ENCODE results near the gene MAP3K3.

Gene MAP3K3

DNA sequence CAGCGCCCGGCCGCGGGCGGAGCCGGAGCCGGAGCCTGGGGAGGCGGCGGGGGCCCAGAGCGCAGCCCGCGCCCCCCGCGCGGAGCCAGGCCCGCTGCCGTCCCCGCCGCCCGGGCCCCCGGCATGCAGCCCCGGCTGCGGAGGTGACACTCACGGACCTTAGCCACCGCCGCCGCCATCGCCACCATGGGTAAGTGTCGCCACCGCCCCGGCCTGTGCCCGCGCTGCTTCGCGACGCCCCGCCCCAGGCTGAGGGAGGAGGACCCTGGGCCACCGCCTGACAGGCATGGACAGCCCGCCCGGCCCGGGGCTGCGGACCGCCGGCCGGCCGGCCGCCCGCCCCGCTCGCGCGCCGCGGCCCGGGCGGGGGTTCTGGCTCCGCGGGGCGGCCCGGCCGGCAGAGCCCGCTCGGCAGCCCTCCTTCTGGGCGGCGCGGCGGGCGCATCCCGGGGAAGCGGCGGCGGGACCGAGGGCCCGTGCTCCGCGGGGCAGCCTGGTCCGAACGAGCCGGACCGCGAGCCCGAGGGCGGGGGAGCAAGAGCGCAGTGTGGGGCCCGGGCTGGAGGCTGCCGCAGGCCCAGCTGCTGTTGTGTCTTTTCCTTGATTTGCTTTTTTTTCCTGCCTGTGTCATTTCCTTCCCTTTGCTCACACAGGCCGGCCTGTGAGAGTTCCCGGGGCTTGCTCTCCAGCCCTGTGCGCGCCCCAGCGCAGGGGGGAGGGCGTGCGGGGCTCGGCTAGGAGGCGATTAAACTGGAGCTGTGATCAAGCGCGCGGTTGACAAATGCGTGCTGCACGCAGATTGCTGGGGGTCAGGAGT lies 565 bp downstream of the MAP3K3 start:
- DNase-seq = peak; percentile 29

DNA sequence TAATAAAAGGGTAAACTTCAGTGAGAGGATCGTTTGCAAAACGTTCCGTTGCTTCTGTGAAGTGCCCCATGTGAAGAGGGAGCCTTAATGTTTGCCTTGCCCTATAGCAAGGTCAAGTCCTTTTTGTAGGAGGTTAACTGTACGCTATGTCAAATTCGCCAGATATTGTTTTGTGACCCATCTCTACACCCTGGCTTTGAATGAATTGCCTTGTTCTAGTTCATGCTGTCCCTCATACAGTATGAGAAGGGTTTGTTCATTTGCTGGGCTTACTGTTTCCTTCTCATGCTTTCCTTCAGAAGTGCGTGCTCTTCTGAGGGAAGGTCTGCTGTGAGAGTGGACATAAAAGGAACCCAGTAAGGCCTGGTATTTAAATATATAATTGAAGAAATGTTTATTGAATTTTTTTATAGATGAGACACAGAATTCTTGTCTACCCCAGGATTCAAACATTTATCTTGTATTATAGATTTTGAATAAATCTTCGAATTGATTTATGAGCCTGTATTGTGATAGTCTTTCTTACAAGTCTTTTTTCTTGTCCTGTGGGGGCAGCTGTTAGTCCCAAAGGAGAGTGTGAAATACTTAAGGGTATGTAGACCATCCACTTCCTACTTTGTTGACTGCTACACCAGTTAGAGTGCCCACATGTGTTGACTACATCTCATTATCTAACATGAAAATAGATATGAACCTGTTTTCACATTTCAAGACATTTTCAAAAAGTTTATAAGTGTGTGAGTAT lies 1.7 kb downstream of the MAP3K3 start:
- no peak for DNase-seq

GRCh38 chr17:63624531-63624880 lies 2.3 kb downstream of the MAP3K3 start:
- DNase-seq = no peak

GRCh38 chr17:63626551-63627180 lies 4.4 kb downstream of the MAP3K3 start:
- DNase-seq = no peak

- DNase-seq = no peak
Measured at GRCh38 chr17:63629627-63630026, 7.4 kb downstream of the MAP3K3 start.

DNA sequence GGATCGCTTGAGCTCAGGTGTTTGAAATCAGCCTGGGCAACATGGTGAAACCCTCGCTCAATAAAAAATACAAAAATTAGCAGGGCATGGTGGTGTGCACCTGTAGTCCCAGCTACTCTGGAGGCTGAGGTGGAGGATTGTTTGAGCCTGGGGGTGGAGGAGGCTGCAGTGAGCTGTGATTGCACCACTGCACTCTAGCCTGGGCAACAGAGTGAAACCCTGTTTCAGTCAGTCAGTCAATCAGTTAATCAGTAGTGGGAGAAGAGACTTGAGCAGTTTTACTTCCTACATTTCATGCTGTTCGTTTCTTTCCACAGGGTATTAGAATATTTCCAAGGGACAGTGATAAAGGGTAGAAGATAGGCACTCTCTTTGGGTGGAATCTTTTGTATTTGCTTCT lies 8.8 kb downstream of the MAP3K3 start:
- no peak for DNase-seq

- no peak for DNase-seq
Measured at GRCh38 chr17:63631626-63632025, 9.4 kb downstream of the MAP3K3 start.

DNA sequence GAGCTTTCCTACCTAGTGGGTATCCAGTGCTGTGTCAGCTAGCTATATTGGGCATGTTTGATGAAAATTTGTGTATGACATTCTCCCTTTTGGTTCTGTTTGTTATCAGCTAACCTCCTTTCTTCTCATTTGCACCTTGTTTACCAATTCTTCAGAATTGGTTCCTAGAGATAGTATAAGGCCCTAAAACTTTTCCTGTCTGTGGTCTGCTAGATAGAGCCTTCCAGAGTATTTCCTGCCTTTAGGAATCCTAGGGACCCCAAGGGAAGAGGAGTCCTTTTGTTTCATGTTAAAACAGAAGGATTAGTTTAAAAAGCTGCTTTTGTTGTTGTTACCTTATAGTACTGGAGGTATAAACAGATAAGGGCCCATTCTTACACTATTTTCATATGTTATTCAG lies 11.5 kb downstream of the MAP3K3 start:
- DNase-seq = no peak

DNA sequence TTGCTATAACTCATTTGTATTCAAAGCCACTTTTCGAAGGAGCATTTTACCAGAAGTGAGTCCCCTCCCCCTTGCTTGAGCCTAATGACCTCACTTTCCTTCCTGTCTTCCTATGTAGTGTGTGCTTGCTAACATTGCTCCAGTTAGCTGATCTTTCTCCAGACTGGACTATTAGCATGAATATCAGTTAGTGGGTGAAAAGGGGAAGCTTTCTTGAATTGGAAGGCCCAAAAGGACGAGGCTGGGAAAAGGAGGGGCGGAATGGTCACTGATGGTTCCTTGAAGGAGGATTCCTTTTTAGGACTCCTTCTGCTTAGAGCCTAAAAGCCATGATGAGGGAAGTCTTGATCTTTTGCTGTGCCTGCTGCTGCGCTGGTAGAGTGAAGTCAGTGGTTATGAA lies 11.9 kb downstream of the MAP3K3 start:
- DNase-seq = no peak

DNA sequence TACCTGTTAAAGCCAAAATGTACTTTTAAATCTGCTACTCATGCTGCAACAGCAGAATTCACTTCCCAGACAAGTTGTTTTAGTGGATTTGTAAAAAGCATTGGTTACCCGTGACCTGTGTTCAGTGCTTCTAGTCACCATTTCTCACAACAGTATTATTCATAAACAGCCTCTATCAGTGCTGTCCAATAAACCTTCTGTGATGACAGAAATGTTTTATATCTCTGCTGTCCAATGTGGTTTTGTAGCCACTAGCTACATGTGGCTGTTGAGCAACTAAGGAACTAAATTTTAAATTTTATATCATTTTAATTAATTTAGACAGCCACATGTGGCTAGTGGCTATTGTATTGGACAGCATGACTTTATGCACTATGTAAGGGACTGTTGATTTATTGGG lies 12.6 kb downstream of the MAP3K3 start:
- DNase-seq = no peak

- DNase-seq = no peak
Measured at GRCh38 chr17:63635290-63635689, 13.1 kb downstream of the MAP3K3 start.

DNA sequence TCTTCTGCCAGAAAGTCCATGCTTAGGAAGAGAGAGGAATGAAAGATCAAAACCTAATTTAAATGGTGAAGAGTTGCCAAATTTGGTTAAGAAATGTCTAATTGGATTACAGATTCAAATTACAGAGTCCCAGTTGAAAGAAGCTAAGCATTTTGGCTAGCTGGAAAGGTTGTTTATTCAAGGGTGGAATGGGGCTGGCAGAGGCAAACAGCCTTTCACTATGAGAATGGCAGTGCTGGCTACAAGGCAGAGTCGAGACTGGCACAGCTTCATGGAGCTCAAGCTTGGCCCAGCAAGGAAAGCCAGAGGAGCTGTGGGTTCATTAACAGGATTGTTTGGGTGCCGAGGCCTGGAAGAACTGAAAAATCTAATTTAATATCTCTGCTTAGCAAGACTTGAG lies 13.6 kb downstream of the MAP3K3 start:
- DNase-seq = no peak

- no peak for DNase-seq
Measured at GRCh38 chr17:63639125-63639524, 16.9 kb downstream of the MAP3K3 start.

DNA sequence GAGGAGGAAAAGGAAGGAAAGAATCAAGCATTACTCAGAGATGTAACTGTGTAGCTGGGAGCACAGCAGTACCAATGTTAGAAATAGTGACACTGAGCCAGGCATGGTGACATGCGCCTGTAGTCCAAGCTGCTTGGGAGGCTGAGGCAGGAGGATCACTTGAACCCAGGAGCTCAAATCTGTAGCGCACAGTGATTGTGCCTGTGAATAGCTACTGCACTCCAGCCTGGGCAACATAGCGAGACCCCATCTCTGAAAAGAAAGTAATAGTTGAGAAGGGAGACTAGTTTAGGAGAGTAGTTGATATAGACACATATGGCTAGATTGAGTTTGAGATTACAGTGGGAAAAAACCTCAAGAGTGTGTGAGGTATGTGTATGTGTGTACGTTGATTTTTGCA lies 17.8 kb downstream of the MAP3K3 start:
- DNase-seq = no peak

DNA sequence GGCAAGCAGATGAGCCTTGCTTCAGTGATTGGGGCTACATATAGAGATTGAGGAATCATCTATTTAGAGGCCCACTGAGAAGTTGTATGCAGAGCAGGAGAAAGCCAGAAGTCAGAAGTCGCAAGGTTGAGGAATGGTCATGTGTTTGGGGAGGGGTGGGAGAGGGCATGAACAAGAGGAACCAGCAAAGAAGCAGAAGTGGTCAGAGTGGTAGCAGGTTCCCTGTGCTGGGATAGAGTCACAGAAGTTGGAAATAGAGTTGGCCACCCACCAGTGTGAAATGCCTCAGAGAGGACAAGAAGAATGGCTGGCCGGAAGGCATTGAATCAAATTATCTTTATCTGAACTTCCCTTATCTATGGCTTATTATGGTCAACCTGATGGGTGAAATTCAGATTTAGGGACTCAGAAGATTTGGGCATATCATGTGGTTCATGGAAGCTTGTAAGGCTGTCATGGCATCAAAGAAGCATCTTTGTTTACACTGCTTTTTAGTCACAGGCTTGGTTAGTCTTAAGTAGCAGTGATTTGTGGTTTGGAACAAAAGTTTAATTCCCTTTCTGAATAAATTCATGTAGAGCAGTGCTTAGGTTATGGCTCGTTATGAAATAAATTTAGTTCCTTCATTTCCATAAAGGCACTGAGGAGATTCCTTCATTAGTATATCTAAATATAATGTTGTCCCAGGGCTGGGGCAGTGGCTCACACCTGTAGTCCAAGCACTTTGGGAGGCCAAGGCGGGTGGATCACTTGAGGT lies 19.7 kb downstream of the MAP3K3 start:
- no peak for DNase-seq

- no peak for DNase-seq
Measured at GRCh38 chr17:63644846-63645245, 22.6 kb downstream of the MAP3K3 start.

GRCh38 chr17:63645775-63646487 lies 23.7 kb downstream of the MAP3K3 start:
- no peak for DNase-seq

DNA sequence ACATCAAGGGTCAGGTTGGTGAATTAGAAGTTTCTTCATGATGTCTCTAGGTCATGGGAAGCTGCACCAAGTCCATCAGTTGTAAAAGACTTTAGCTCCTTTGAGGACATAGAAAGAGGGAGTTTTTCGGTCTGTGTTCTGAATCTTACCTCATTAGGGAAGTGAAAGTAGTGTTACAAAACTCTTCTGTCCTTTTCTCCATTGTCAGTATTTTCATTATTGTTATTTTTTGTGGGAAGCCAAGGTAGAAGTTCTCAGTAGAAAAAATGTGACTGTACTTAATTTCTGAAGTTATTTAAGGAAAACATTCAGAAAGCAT lies 24.2 kb downstream of the MAP3K3 start:
- no peak for DNase-seq

DNA sequence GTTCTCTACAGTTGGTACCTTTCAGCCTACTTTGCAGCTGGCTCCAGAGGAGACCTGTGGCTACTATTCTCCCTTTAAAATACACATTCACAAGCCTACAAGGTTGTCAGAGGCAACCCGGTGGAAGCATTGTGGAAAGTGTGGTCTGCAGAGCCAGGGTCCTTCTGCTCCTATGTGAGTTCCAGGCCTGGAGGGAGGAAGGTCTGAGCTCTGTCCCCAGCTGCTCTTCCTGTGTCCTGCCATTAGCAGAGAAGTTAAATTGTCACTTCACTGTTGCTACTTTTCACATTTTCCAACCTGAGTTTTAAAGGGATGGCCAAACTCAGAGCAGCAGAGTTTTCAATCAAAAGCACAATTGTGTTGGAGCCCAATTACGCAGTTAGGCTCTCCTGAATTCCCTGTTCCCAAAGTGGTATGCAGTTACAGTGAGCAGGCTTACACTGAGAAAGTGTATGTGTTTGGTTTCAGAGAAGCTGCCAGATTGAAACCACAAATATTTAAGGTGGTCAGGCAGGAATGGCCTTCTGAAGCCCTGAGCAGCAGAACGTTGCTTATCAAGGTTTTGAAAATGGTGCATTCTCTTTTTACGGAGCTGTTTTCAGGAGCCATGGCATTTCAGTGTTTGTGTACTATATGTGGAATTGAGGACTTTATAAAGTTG lies 25.0 kb downstream of the MAP3K3 start:
- DNase-seq = no peak

GRCh38 chr17:63647936-63648335 lies 25.7 kb downstream of the MAP3K3 start:
- DNase-seq = no peak

- no peak for DNase-seq
Measured at GRCh38 chr17:63649813-63650212, 27.6 kb downstream of the MAP3K3 start.

GRCh38 chr17:63652106-63652505 lies 29.9 kb downstream of the MAP3K3 start:
- DNase-seq = no peak

All from CD4-positive, alpha-beta T cell treated with Interleukin-4 for 4 hours (primary cell).